MM.1S (cell line): ENCODE data around the gene SGK1.

Experiments used
- DNase-seq: peaks from one replicate; pipeline ENCODE4 v3.0.0-alpha.2; 2015
- H2AFZ ChIP-seq: fragments of 300-600 bp; sonication (generic); 2 replicates; pipeline ENCODE4 v1.6.0; 2016; ENCODE audit warnings: antibody characterized with exemption, low read length
- H3F3A ChIP-seq: fragments of 300-600 bp; sonication (generic); 2 replicates; pipeline ENCODE4 v1.6.1; 2016; ENCODE audit warnings: mild to moderate bottlenecking, antibody characterized with exemption, low read length, moderate library complexity, mixed read lengths; ENCODE audit not compliant: insufficient read depth
- H3K27ac ChIP-seq: fragments of 300-600 bp; sonication (generic); 2 replicates; pipeline ENCODE4 v1.5.1; 2016; ENCODE audit warnings: mild to moderate bottlenecking, low read length
- H3K27me3 ChIP-seq: fragments of 300-600 bp; sonication (generic); replicated peaks from 2 replicates; pipeline ENCODE4 v1.6.0; 2016; ENCODE audit warnings: low read length; ENCODE audit not compliant: insufficient read depth
- H3K36me3 ChIP-seq: fragments of 300-600 bp; sonication (generic); replicated peaks from 2 replicates; pipeline ENCODE4 v1.6.1; 2016; ENCODE audit warnings: mild to moderate bottlenecking, low read length, mixed read lengths; ENCODE audit not compliant: insufficient read depth
- H3K4me1 ChIP-seq: fragments of 300-600 bp; sonication (generic); 2 replicates; pipeline ENCODE4 v1.6.1; 2016; ENCODE audit warnings: low read length, mixed read lengths
- H3K4me2 ChIP-seq: fragments of 300-600 bp; sonication (generic); 2 replicates; pipeline ENCODE4 v1.6.0; 2016; ENCODE audit warnings: low read depth, low read length
- H3K4me3 ChIP-seq: fragments of 300-600 bp; sonication (generic); 2 replicates; pipeline ENCODE4 v1.5.1; 2016; ENCODE audit warnings: low read length, mixed read lengths
- H3K79me2 ChIP-seq: fragments of 300-600 bp; sonication (generic); 2 replicates; pipeline ENCODE4 v1.6.1; 2016; ENCODE audit warnings: mixed run types, low read length, mixed read lengths
- H3K9ac ChIP-seq: fragments of 300-600 bp; sonication (generic); 2 replicates; pipeline ENCODE4 v1.6.1; 2016; ENCODE audit warnings: low read length, mixed read lengths
- H3K9me2 ChIP-seq: fragments of 300-600 bp; sonication (generic); replicated peaks from 2 replicates; pipeline ENCODE4 v1.6.1; 2016; ENCODE audit warnings: mild to moderate bottlenecking, low read length, mixed read lengths; ENCODE audit not compliant: insufficient read depth
- H3K9me3 ChIP-seq: fragments of 300-600 bp; sonication (generic); replicated peaks from 2 replicates; pipeline ENCODE4 v1.6.1; 2016; ENCODE audit warnings: mild to moderate bottlenecking, low read length, mixed read lengths; ENCODE audit not compliant: insufficient read depth
- H4K20me1 ChIP-seq: fragments of 300-600 bp; sonication (generic); 2 replicates; pipeline ENCODE4 v1.6.1; 2016; ENCODE audit warnings: mild to moderate bottlenecking, low read length, moderate library complexity, mixed read lengths; ENCODE audit not compliant: insufficient read depth
- CTCF ChIP-seq: fragments of 300-600 bp; sonication (generic); IDR thresholded peaks from 2 replicates; pipeline ENCODE4 v1.5.1; 2016; ENCODE audit warnings: antibody characterized with exemption, low read length, mixed read lengths
- EZH2 ChIP-seq: fragments of 300-600 bp; sonication (generic); optimal IDR thresholded peaks from 2 replicates; pipeline ENCODE3; 2017; ENCODE audit warnings: low read depth, mild to moderate bottlenecking, antibody characterized with exemption, low read length, mixed read lengths
- EZH2phosphoT487 ChIP-seq: fragments of 300-600 bp; sonication (generic); IDR thresholded peaks from 2 replicates; pipeline ENCODE4 v1.6.1; 2018; ENCODE audit warnings: antibody characterized with exemption, low read length

The SGK1 gene

GRCh38 chr6:134291156-134291555 lies 26.8 kb downstream of the SGK1 start:
- no peak for DNase-seq
- no peaks in the 10 kb centered on the region for H3K9me3 ChIP-seq
- H2AFZ ChIP-seq = no peak overlapping the region
- H3K4me1 ChIP-seq = peaks cover 24% of the 10 kb centered on the region
- H3K4me2 ChIP-seq = no peak overlapping the region
- TF ChIP-seq EZH2phosphoT487 = no peak
- H4K20me1 ChIP-seq = no peaks in the 10 kb centered on the region
- H3K9me2 ChIP-seq = no peaks in the 10 kb centered on the region
- H3K9ac ChIP-seq = no peak overlapping the region
- no peaks in the 10 kb centered on the region for H3K27me3 ChIP-seq
- peaks cover 10% of the 10 kb centered on the region; the same call in 1 of the 2 replicates for H3F3A ChIP-seq
- no peaks in the 10 kb centered on the region for H3K36me3 ChIP-seq
- no peak overlapping the region for H3K27ac ChIP-seq
- H3K79me2 ChIP-seq = no peaks in the 10 kb centered on the region
- no peak overlapping the region for H3K4me3 ChIP-seq

GRCh38 chr6:134289204-134289575 lies 28.7 kb downstream of the SGK1 start:
- no peak overlapping the region for H3K9ac ChIP-seq
- no peaks in the 10 kb centered on the region for H3K79me2 ChIP-seq
- no peak overlapping the region for H3K27ac ChIP-seq
- H4K20me1 ChIP-seq = no peaks in the 10 kb centered on the region
- no peak overlapping the region for H3K4me2 ChIP-seq
- no peaks in the 10 kb centered on the region for H3K9me3 ChIP-seq
- H3K4me3 ChIP-seq = no peak overlapping the region
- no peaks in the 10 kb centered on the region for H3K27me3 ChIP-seq
- TF ChIP-seq CTCF (no peak), EZH2 (no peak), EZH2phosphoT487 (no peak)
- no peak for DNase-seq
- 0 out of 2 replicates have a peak, but pooled peaks cover 4% of the 10 kb centered on the region for H3F3A ChIP-seq
- no peak overlapping the region for H2AFZ ChIP-seq
- H3K36me3 ChIP-seq = no peaks in the 10 kb centered on the region
- peaks cover 15% of the 10 kb centered on the region for H3K4me1 ChIP-seq
- no peaks in the 10 kb centered on the region for H3K9me2 ChIP-seq

GRCh38 chr6:134288538-134289203 lies 29.2 kb downstream of the SGK1 start:
- H3F3A ChIP-seq = 0 out of 2 replicates have a peak, but pooled peaks cover 4% of the 10 kb centered on the region
- no peak overlapping the region for H3K4me2 ChIP-seq
- H3K9ac ChIP-seq = no peak overlapping the region
- no peaks in the 10 kb centered on the region for H3K9me3 ChIP-seq
- TF ChIP-seq EZH2 = no peak
- no peak for TF ChIP-seq CTCF
- H3K9me2 ChIP-seq = no peaks in the 10 kb centered on the region
- H3K4me1 ChIP-seq = peaks cover 15% of the 10 kb centered on the region
- no peaks in the 10 kb centered on the region for H3K79me2 ChIP-seq
- no peak for DNase-seq
- no peaks in the 10 kb centered on the region for H3K27me3 ChIP-seq
- H3K4me3 ChIP-seq = no peak overlapping the region
- no peaks in the 10 kb centered on the region for H4K20me1 ChIP-seq
- H3K36me3 ChIP-seq = no peaks in the 10 kb centered on the region
- no peak overlapping the region for H3K27ac ChIP-seq
- no peak overlapping the region for H2AFZ ChIP-seq

GRCh38 chr6:134287859-134288537 lies 29.9 kb downstream of the SGK1 start:
- H3K27ac ChIP-seq = no peak overlapping the region

More at GRCh38 chr6:134287859-134288537, 29.9 kb downstream of the SGK1 start:
- 0 out of 2 replicates have a peak, but pooled peaks cover 4% of the 10 kb centered on the region for H3F3A ChIP-seq
- TF ChIP-seq EZH2 = no peak
- no peak for TF ChIP-seq EZH2phosphoT487
- no peak for TF ChIP-seq CTCF
- no peaks in the 10 kb centered on the region for H3K9me2 ChIP-seq
- H3K9ac ChIP-seq = no peak overlapping the region
- H3K36me3 ChIP-seq = no peaks in the 10 kb centered on the region
- no peaks in the 10 kb centered on the region for H4K20me1 ChIP-seq
- no peak overlapping the region for H2AFZ ChIP-seq
- no peak overlapping the region for H3K4me3 ChIP-seq
- H3K4me2 ChIP-seq = no peak overlapping the region
- no peaks in the 10 kb centered on the region for H3K27me3 ChIP-seq
- no peaks in the 10 kb centered on the region for H3K79me2 ChIP-seq
- H3K4me1 ChIP-seq = peaks cover 15% of the 10 kb centered on the region
- no peak for DNase-seq
- no peaks in the 10 kb centered on the region for H3K9me3 ChIP-seq
